Endodermal cell (in vitro differentiated cells): Measurements from ENCODE around the gene DENND1A. TPM values are rescaled to one million over a fixed set of nuclear protein-coding genes. Genes with fewer than 3 reads are reported as not detected.

ENCODE experiments used
- DNase-seq: peaks from one replicate; pipeline ENCODE4 v3.0.0-alpha.2; 2017
- H3K27ac ChIP-seq: 2 replicates; pipeline ENCODE4 v1.5.1; 2013; ENCODE audit warnings: mild to moderate bottlenecking, low read depth, low read length, moderate library complexity
- H3K27me3 ChIP-seq: 2 replicates; pipeline ENCODE4 v1.6.1; 2013; ENCODE audit warnings: mild to moderate bottlenecking, low read length, moderate library complexity; ENCODE audit not compliant: insufficient read depth, control insufficient read depth, poor library complexity, severe bottlenecking
- H3K36me3 ChIP-seq: 2 replicates; pipeline ENCODE4 v1.7.0; 2013; ENCODE audit warnings: mild to moderate bottlenecking, low read length, moderate library complexity; ENCODE audit not compliant: control insufficient read depth, insufficient read depth
- H3K4me1 ChIP-seq: one replicate; pipeline ENCODE4 v1.7.0; 2013; ENCODE audit warnings: low read length; ENCODE audit not compliant: control insufficient read depth, insufficient read depth
- H3K4me3 ChIP-seq: 2 replicates; pipeline ENCODE4 v1.5.1; 2013; ENCODE audit warnings: mild to moderate bottlenecking, low read length, moderate library complexity
- H3K9ac ChIP-seq: 2 replicates; pipeline ENCODE4 v1.6.1; 2013; ENCODE audit warnings: mild to moderate bottlenecking, low read length, moderate library complexity; ENCODE audit not compliant: poor library complexity, severe bottlenecking; ENCODE audit errors: extremely low read depth
- H3K9me3 ChIP-seq: 2 replicates; pipeline ENCODE4 v1.6.1; 2013; ENCODE audit warnings: mild to moderate bottlenecking, low read length, moderate library complexity; ENCODE audit not compliant: control insufficient read depth
- H3K27ac Mint-ChIP-seq: 2 replicates; pipeline ENCODE4 v1.8.0; 2020; ENCODE audit warnings: mixed read lengths
- H3K27me3 Mint-ChIP-seq: 2 replicates; pipeline ENCODE4 v1.8.0; 2021; ENCODE audit warnings: mild to moderate bottlenecking, mixed read lengths; ENCODE audit not compliant: insufficient read depth
- H3K36me3 Mint-ChIP-seq: 2 replicates; pipeline ENCODE4 v1.8.0; 2020; ENCODE audit warnings: low read depth, mixed read lengths
- H3K4me1 Mint-ChIP-seq: 2 replicates; pipeline ENCODE4 v1.8.0; 2020; ENCODE audit warnings: mixed read lengths
- H3K4me3 Mint-ChIP-seq: 2 replicates; pipeline ENCODE4 v1.8.0; 2020; ENCODE audit warnings: mild to moderate bottlenecking, moderate library complexity, mixed read lengths
- H3K9me3 Mint-ChIP-seq: 2 replicates; pipeline ENCODE4 v1.8.0; 2020; ENCODE audit warnings: mild to moderate bottlenecking, mixed read lengths
- CTCF ChIP-seq: fragments of 200-600 bp; sonication (generic); conservative IDR thresholded peaks from 2 replicates; pipeline ENCODE4 v1.5.0; 2021; ENCODE audit warnings: antibody characterized with exemption, mild to moderate bottlenecking
- WGBS, 2 experiments: methylation state at CpG; one replicate each; pipeline versions ENCODE4 v1.1.5 to v1.1.7; 2013; ENCODE audit warnings: missing lambda C conversion rate in 2 of 2, mixed read lengths in 1 of 2; ENCODE audit not compliant: insufficient coverage in 1 of 2, insufficient read length in 1 of 2; 5-methylcytosine and 5-hydroxymethylcytosine counted together
- total RNA-seq, 2 donors: library from RNA; stranded (reverse); fragmentation: NEBNext Ultra II Directional in 1 of 2; extraction: Animal tissue kit (Norgen Biotek cat#: 25700) in 1 of 2; gene quantifications; 2 replicates in 1 of 2; 3 replicates in 1 of 2; pipeline ENCODE4 v1.2.1, GENCODE V29; 2021

The DENND1A gene
- total RNA-seq, 2 donors from 2014 or later: 29.5 to 38.4 TPM

- Histone ChIP-seq H3K9me3 (no peaks in the 10 kb centered on the region), H3K36me3 (peaks cover 5% of the 10 kb centered on the region), H3K4me3 (no peak overlapping the region), H3K9ac (no peak overlapping the region), H3K27ac (no peak overlapping the region), H3K27me3 (no peaks in the 10 kb centered on the region), H3K4me1 (peaks cover 18% of the 10 kb centered on the region)
- H3K4me3 Mint-ChIP-seq: no peak overlapping the region
- no peaks in the 10 kb centered on the region for H3K27me3 Mint-ChIP-seq
- no peaks in the 10 kb centered on the region for H3K9me3 Mint-ChIP-seq
- H3K27ac Mint-ChIP-seq: no peak overlapping the region
- no peak for TF ChIP-seq CTCF
- H3K4me1 Mint-ChIP-seq: peaks cover 46% of the 10 kb centered on the region
- peaks cover 7% of the 10 kb centered on the region for H3K36me3 Mint-ChIP-seq
- 72 to 100% methylated on average over 3 to 9 of the region's 9 CpGs for WGBS, 2 experiments
- DNase-seq: no peak
Measured at GRCh38 chr9:123655681-123656423, 274.1 kb downstream of the DENND1A start.

- Histone ChIP-seq H3K9me3 (no peaks in the 10 kb centered on the region), H3K27me3 (no peaks in the 10 kb centered on the region), H3K4me3 (no peak overlapping the region), H3K9ac (no peak overlapping the region), H3K4me1 (peaks cover 18% of the 10 kb centered on the region), H3K36me3 (peaks cover 5% of the 10 kb centered on the region), H3K27ac (no peak overlapping the region)
- H3K27ac Mint-ChIP-seq: no peak overlapping the region
- H3K4me1 Mint-ChIP-seq: peaks cover 41% of the 10 kb centered on the region
- no peak for TF ChIP-seq CTCF
- WGBS, 2 experiments: 89 to 93% methylated on average over 12 of the region's 12 CpGs
- H3K9me3 Mint-ChIP-seq: no peaks in the 10 kb centered on the region
- no peak overlapping the region for H3K4me3 Mint-ChIP-seq
- no peak for DNase-seq
- H3K27me3 Mint-ChIP-seq: no peaks in the 10 kb centered on the region
- peaks cover 7% of the 10 kb centered on the region for H3K36me3 Mint-ChIP-seq
Measured at GRCh38 chr9:123654994-123655637, 274.8 kb downstream of the DENND1A start.

GRCh38 chr9:123654218-123654993, 275.5 kb downstream of the DENND1A start:
- Histone ChIP-seq H3K4me1 (peaks cover 15% of the 10 kb centered on the region), H3K27me3 (no peaks in the 10 kb centered on the region), H3K9ac (no peak overlapping the region), H3K36me3 (peaks cover 5% of the 10 kb centered on the region), H3K9me3 (no peaks in the 10 kb centered on the region), H3K4me3 (no peak overlapping the region), H3K27ac (no peak overlapping the region)
- no peaks in the 10 kb centered on the region for H3K9me3 Mint-ChIP-seq
- TF ChIP-seq CTCF: no peak
- H3K4me1 Mint-ChIP-seq: peaks cover 38% of the 10 kb centered on the region
- H3K27ac Mint-ChIP-seq: no peak overlapping the region
- no peaks in the 10 kb centered on the region for H3K27me3 Mint-ChIP-seq
- no peak for DNase-seq
- no peak overlapping the region for H3K4me3 Mint-ChIP-seq
- peaks cover 7% of the 10 kb centered on the region for H3K36me3 Mint-ChIP-seq
- WGBS, 2 experiments: 92 to 97% methylated on average over 7 to 13 of the region's 13 CpGs
